GM12892 (cell line): ENCODE data around the gene STK11.

Experiments used
- POLR2A ChIP-seq: IDR thresholded peaks from 2 replicates; pipeline ENCODE4 v1.6.1; 2011; ENCODE audit warnings: low read depth, low read length, control low read depth
- POLR2AphosphoS5 ChIP-seq: IDR thresholded peaks from 2 replicates; pipeline ENCODE4 v1.6.1; 2011; ENCODE audit warnings: low read depth, low read length, control low read depth
- TAF1 ChIP-seq: IDR thresholded peaks from 2 replicates; pipeline ENCODE4 v1.6.1; 2011; ENCODE audit warnings: low read depth, mild to moderate bottlenecking, control low read depth, low read length, borderline replicate concordance

GRCh38 chr19:1173845-1174809 lies 31.5 kb upstream of the STK11 start, which contains the start of gene SBNO2:
- peak; percentile 90 for TF ChIP-seq POLR2A
- peak; percentile 45; the same call in 1 of the 2 replicates for TF ChIP-seq POLR2AphosphoS5
- peak; percentile 96 for TF ChIP-seq TAF1
